Ishikawa (cell line): Measurements from ENCODE around the gene ARID1B.

Source experiments
- CEBPB ChIP-seq: IDR thresholded peaks from 2 replicates; pipeline ENCODE4 v1.6.1; 2012
- CREB1 ChIP-seq: IDR thresholded peaks from 2 replicates; pipeline ENCODE4 v1.6.1; 2012; ENCODE audit warnings: low read depth
- EGR1 ChIP-seq: IDR thresholded peaks from 2 replicates; pipeline ENCODE4 v1.6.1; 2012
- EP300 ChIP-seq: IDR thresholded peaks from 2 replicates; pipeline ENCODE4 v1.6.1; 2012; ENCODE audit warnings: borderline replicate concordance
- FOXM1 ChIP-seq: IDR thresholded peaks from 2 replicates; pipeline ENCODE4 v1.6.1; 2012; ENCODE audit warnings: low read depth, borderline replicate concordance
- MAX ChIP-seq: IDR thresholded peaks from 2 replicates; pipeline ENCODE4 v1.6.1; 2012
- NFIC ChIP-seq: IDR thresholded peaks from 2 replicates; pipeline ENCODE4 v1.6.1; 2012
- RAD21 ChIP-seq: IDR thresholded peaks from 2 replicates; pipeline ENCODE4 v1.6.1; 2012; ENCODE audit warnings: low read depth
- REST ChIP-seq: IDR thresholded peaks from 2 replicates; pipeline ENCODE4 v1.6.1; 2012; ENCODE audit warnings: low read depth, mild to moderate bottlenecking
- TAF1 ChIP-seq: IDR thresholded peaks from 2 replicates; pipeline ENCODE4 v1.6.1; 2012; ENCODE audit warnings: low read depth, mild to moderate bottlenecking
- TCF12 ChIP-seq: IDR thresholded peaks from 2 replicates; pipeline ENCODE4 v1.6.1; 2012; ENCODE audit warnings: low read depth
- TEAD4 ChIP-seq: IDR thresholded peaks from 2 replicates; pipeline ENCODE4 v1.6.1; 2012
- USF1 ChIP-seq: IDR thresholded peaks from 2 replicates; pipeline ENCODE4 v1.6.1; 2012
- YY1 ChIP-seq: IDR thresholded peaks from 2 replicates; pipeline ENCODE4 v1.6.1; 2012; ENCODE audit warnings: low read depth
- ZBTB7A ChIP-seq: IDR thresholded peaks from 2 replicates; pipeline ENCODE4 v1.6.1; 2012; ENCODE audit warnings: low read depth

The ARID1B gene

DNA sequence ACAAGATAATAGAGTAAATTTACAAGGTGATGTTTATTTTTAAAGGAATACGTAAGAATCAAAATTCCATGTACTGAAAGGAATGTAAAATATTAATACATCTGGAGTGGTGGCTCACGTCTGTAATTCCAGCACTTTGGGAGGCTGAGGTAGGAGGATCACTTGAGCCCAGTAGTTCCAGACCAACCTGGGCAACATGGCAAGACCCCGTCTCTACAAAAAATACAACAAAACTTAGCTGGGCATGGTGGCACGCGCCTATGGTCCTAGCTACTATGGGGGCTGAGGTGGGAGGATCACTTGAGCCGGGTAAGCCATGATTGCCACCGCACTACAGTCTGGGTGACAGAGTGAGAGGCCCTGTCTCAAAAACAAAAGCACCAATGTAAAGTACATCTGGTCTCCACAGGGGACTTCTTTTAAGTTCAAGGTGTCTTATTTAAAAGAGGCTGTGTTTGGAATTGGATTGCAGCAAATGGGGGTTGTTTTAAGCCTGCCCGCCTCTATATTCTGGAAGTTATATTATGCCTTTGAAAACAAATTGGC, 36.9 kb downstream of the ARID1B start:
- TF ChIP-seq TAF1 (no peak), TEAD4 (no peak), EGR1 (no peak), MAX (no peak), RAD21 (no peak), CEBPB (no peak), TCF12 (no peak), USF1 (no peak), EP300 (no peak), REST (no peak), YY1 (no peak), FOXM1 (no peak), CREB1 (no peak), NFIC (no peak)

- TF ChIP-seq YY1 (no peak), EGR1 (no peak), USF1 (no peak), MAX (no peak), TAF1 (no peak), FOXM1 (no peak), CEBPB (no peak), EP300 (no peak), CREB1 (no peak), TCF12 (no peak), TEAD4 (no peak)
Observed at GRCh38 chr6:156816505-156816904, 39.3 kb downstream of the ARID1B start.

DNA sequence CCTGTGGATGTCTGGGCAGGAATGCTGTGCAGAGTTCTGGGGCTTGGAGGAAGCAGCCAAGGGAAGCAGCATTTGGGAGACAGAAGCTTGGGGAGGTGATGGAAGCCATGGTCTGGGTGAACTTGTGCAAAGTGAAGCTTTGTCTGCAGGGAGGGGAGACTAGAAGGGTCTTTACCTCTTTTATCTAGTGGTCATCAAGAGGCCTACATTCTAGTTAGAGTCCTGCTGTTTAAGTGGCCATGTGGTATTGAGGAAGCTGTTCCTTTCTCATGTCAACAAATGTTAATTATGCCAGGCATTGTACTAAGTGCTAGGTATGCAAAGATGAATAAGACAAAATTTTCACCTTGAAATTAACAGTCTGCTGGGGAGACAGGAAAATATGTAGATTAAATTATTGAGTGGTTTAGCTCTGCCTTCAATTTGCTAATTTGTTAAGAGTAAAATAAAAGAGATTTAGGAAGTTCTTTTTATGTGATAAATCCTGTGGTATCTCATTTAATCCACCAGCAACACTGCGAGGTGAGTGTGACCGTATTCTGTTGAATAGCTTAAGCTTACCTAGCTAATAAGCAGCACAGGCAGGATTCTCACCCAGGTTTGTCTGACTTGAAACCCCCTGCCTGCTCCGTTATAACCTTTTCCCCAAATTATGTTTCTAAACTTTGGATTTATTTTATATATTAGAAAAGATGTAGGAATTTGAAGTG, 43.1 kb downstream of the ARID1B start:
- TF ChIP-seq CEBPB (no peak), TCF12 (no peak), ZBTB7A (no peak), TAF1 (no peak), EGR1 (no peak), FOXM1 (no peak), CREB1 (no peak), USF1 (no peak), TEAD4 (no peak), EP300 (no peak), NFIC (no peak)

DNA sequence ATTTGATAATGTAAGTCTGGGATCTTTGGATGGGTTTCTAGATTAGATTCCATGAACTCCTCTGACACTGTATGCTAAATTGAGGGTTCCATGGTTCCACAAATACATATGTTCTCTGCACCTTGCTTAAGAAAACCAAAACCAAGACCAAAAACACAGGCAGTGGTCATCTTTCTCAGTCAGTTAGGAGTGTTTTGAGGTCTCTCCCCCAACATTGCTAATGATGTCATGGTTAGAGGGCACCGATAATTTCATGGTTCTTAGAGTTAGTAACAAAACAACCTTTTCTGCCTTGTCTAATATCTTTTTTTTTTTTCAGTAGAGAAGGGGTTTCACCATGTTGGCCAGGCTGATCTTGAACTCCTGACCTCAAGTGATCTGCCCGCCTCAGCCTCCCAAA, 44.5 kb downstream of the ARID1B start:
- TF ChIP-seq REST (no peak), ZBTB7A (no peak), TEAD4 (no peak), TAF1 (no peak), RAD21 (no peak), CREB1 (no peak), NFIC (no peak), TCF12 (no peak), YY1 (no peak), EGR1 (no peak)

GRCh38 chr6:156822747-156823206, 45.6 kb downstream of the ARID1B start:
- TF ChIP-seq NFIC (no peak), ZBTB7A (no peak), FOXM1 (no peak), RAD21 (no peak), CREB1 (no peak), TAF1 (no peak), YY1 (no peak)
